Right lobe of liver (tissue), 4 donors: ENCODE measurements around the gene PPA2.

Experiments used
- POLR2A ChIP-seq: fragments of 450-650 bp; IDR thresholded peaks from one replicate; pipeline ENCODE4 v1.6.1; 2017; ENCODE audit warnings: antibody characterized with exemption, mild to moderate bottlenecking
- TF ChIP-seq, protein P1 (sequence below), 4 donors: fragments of 200-600 bp in 3 of 4; fragments of 450-650 bp in 1 of 4; IDR thresholded peaks; one replicate each; pipeline versions ENCODE4 v1.5.1 to v1.8.0; 2016 to 2022; ENCODE audit warnings: antibody characterized with exemption in 4 of 4, mild to moderate bottlenecking in 2 of 4
- donor health status: DM: no; HTN: no; CAD: no.
- donor health status: DM: no; HTN: no; CAD: no.
- donor health status: DM: no; HTN: yes; CAD: no.

DNA sequence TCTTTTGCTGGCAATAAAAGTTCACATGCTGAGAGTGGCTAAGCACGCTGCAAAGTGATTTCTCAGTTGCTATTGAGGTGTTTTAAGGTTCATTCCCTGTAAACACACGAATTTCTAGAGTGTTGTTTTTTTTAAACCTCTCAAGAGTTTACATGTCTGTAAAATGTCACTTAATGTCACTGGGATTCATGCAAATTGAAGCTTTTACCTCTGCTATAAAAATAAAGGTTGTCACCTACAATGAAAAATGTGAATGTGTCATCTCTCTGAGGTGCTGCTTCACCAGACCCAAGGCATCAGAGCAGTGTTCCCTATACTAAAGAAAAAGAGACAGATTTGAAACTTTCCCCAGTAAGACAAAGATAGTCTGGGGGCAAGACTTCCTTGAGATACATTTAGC is 127.0 kb downstream of the PPA2 start:
- TF ChIP-seq, protein P1, sequence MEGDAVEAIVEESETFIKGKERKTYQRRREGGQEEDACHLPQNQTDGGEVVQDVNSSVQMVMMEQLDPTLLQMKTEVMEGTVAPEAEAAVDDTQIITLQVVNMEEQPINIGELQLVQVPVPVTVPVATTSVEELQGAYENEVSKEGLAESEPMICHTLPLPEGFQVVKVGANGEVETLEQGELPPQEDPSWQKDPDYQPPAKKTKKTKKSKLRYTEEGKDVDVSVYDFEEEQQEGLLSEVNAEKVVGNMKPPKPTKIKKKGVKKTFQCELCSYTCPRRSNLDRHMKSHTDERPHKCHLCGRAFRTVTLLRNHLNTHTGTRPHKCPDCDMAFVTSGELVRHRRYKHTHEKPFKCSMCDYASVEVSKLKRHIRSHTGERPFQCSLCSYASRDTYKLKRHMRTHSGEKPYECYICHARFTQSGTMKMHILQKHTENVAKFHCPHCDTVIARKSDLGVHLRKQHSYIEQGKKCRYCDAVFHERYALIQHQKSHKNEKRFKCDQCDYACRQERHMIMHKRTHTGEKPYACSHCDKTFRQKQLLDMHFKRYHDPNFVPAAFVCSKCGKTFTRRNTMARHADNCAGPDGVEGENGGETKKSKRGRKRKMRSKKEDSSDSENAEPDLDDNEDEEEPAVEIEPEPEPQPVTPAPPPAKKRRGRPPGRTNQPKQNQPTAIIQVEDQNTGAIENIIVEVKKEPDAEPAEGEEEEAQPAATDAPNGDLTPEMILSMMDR (IDR thresholded peaks at IDR 0.05) = no peak
- TF ChIP-seq POLR2A = no peak
